Effector memory CD4-positive, alpha-beta T cell (primary cell): Measurements from ENCODE around the gene FLYWCH2.
A peak's percentile ranks its signal among the peaks of the same experiment; 100 is the strongest.

ENCODE experiments used
- DNase-seq, 3 donors: peaks; one replicate each; pipeline ENCODE4 v3.0.0-alpha.2; 2020
- H3K27ac ChIP-seq: 2 replicates; pipeline ENCODE4 v1.7.0; 2013; ENCODE audit warnings: mild to moderate bottlenecking, low read length, moderate library complexity; ENCODE audit not compliant: insufficient read depth, poor library complexity, severe bottlenecking
- H3K27me3 ChIP-seq: replicated peaks from 2 replicates; pipeline ENCODE4 v1.7.0; 2013; ENCODE audit warnings: mild to moderate bottlenecking, low read length; ENCODE audit not compliant: insufficient read depth, control insufficient read depth, poor library complexity, severe bottlenecking
- H3K36me3 ChIP-seq: 2 replicates; pipeline ENCODE4 v1.7.0; 2013; ENCODE audit warnings: mild to moderate bottlenecking, low read length, moderate library complexity; ENCODE audit not compliant: control insufficient read depth, insufficient read depth
- H3K4me1 ChIP-seq: 2 replicates; pipeline ENCODE4 v1.7.0; 2013; ENCODE audit warnings: low read length, mild to moderate bottlenecking; ENCODE audit not compliant: control insufficient read depth, insufficient read depth, poor library complexity, severe bottlenecking
- H3K4me3 ChIP-seq: 2 replicates; pipeline ENCODE4 v1.7.0; 2013; ENCODE audit warnings: low read length, low read depth, mild to moderate bottlenecking; ENCODE audit not compliant: insufficient read depth, poor library complexity, severe bottlenecking
- H3K9me3 ChIP-seq: 2 replicates; pipeline ENCODE4 v1.7.0; 2013; ENCODE audit warnings: mild to moderate bottlenecking, low read length, moderate library complexity; ENCODE audit not compliant: control insufficient read depth

FLYWCH2 gene

DNA sequence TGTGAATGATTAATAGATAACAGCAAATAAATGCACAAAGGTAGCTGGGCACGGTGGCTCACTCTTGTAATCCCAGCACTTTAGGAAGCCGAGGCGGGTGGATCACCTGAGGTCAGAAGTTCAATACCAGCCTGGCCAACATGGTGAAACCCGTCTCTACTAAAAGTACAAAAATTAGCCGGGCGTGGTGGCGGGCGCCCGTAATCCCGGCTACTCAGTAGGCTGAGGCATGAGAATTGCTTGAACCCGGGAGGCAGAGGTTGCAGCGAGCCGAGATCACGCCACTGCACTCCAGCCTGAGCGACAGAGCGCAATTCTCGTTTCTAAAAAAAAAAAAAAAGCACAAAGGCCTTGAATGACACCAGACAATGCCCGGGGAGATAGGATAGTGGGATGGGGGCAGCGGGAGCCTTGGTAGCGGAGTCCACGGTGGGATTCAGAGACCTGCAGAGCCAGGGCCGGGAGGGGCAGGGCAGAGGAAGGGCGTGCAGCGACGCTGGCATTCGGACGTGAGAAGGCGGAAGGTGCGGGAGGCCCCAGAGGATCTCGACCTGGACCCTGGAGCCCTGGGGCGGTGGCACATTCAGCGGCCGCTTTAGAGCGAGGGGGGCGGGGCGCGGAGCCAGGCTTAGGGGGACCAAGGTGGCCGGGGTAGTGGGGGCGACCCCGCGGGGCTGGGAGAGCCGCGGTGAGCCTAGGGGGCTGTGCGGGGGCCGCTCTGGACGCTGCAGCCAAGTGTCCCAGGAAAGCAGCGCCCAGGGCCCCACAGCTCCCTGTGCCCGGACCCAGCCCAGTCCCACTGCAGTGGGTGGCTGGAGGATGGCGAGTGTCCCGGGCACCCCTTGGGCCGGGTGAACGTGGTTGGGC is 999 bp upstream of the FLYWCH2 start:
- no peaks in the 10 kb centered on the region for H3K27me3 ChIP-seq
- H3K4me1 ChIP-seq = peaks cover 17% of the 10 kb centered on the region
- no peaks in the 10 kb centered on the region for H3K9me3 ChIP-seq
- no peaks in the 10 kb centered on the region for H3K36me3 ChIP-seq
- H3K4me3 ChIP-seq = peak overlapping the region; percentile 87
- peak in 2 of 3 donors; percentile 20 to 28 for DNase-seq
- peak overlapping the region; percentile 86 for H3K27ac ChIP-seq

DNA sequence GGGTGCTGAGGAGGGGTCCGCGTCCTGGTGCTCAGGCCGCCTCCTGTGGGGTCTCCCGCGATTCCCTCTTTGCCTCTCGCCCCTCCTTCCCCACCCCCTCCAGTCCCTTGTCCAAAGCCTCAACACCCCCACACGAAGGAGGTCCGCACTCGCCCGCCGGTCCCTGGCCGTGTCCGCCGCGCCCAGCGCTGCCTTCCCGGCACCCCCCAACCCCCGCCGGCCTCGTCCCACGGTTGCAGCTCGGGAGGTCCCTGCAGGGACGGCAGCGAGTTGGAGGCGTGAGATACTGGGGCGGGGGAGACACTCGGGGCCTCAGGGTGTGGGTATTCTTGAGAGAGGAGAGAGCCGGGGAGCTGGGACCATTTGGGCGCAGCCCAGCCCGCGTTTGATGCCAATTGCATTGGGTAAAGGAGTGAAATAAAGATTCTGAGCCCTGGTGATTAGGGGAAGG is 468 bp downstream of the FLYWCH2 start:
- DNase-seq = no peak
- H3K4me1 ChIP-seq = peaks cover 17% of the 10 kb centered on the region
- H3K9me3 ChIP-seq = no peaks in the 10 kb centered on the region
- peak overlapping the region; percentile 86 for H3K27ac ChIP-seq
- H3K4me3 ChIP-seq = peak overlapping the region; percentile 87
- no peaks in the 10 kb centered on the region for H3K27me3 ChIP-seq
- no peaks in the 10 kb centered on the region for H3K36me3 ChIP-seq

DNA sequence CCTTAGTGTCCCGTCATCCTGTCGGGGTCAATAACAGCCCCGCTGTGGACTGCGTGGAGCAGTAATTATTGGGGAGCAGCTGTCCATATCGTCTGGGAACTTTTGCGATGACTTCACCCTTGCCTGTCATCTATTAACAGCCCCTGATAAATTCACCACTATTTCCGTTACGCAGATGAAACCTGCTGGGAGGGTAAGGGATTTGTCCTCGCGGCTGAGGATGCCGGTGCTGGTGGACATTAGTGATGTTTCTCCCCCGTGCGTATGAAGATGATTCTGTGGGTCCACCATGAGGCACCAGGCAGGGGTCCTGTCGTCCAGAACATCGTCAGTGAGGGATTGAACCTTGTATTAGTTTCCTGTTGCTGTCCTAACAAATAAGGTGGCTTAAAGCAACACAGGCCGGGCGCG is 1.0 kb downstream of the FLYWCH2 start:
- Histone ChIP-seq H3K27me3 (no peaks in the 10 kb centered on the region), H3K27ac (peak overlapping the region; percentile 86), H3K9me3 (no peaks in the 10 kb centered on the region), H3K4me3 (no peak overlapping the region), H3K36me3 (no peaks in the 10 kb centered on the region), H3K4me1 (peaks cover 17% of the 10 kb centered on the region)
- no peak for DNase-seq

DNA sequence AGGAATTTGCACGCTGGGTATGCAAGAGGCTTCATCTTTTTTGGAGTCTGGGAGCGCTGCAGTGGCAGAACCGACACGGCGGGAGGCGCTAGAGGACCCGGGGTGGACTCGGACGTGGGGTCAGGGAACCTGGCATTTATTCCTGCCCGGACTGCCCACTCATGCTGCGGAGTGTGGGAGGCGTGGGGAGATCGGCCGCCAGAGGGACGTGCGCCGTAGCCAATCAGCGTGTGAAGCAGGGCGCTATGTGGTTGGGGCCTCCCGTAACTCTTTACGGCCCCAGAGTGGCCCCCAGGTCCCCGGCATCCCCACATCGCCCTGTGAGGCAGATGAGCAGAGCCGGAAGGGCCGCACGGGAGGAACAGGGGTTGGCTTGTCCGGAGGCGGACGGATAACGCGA is 11.2 kb downstream of the FLYWCH2 start:
- DNase-seq = no peak
- Histone ChIP-seq H3K4me3 (no peak overlapping the region), H3K36me3 (no peaks in the 10 kb centered on the region), H3K27ac (no peak overlapping the region), H3K9me3 (no peaks in the 10 kb centered on the region), H3K4me1 (no peaks in the 10 kb centered on the region), H3K27me3 (no peaks in the 10 kb centered on the region)

DNA sequence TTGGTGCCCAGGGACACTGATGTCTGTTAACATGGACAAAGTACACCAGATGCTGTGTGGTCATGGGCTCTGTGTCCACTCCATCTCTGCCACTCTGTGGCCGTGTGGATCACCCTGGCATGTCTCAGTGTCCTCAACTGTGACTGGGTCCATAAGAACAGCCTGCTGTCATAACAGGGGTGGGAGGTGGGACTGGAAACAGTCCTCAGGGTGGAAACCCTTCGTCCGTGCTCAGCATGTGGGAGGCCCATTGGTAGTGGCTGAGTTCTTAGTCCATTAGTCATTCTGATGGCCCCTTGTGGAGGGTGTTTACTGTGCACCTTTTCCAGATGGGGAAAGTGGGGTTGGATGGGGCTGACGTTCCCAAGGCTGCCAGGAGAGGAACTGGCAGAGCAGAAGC is 12.8 kb downstream of the FLYWCH2 start:
- H3K27ac ChIP-seq = no peak overlapping the region
- DNase-seq = no peak
- no peak overlapping the region for H3K4me3 ChIP-seq

DNA sequence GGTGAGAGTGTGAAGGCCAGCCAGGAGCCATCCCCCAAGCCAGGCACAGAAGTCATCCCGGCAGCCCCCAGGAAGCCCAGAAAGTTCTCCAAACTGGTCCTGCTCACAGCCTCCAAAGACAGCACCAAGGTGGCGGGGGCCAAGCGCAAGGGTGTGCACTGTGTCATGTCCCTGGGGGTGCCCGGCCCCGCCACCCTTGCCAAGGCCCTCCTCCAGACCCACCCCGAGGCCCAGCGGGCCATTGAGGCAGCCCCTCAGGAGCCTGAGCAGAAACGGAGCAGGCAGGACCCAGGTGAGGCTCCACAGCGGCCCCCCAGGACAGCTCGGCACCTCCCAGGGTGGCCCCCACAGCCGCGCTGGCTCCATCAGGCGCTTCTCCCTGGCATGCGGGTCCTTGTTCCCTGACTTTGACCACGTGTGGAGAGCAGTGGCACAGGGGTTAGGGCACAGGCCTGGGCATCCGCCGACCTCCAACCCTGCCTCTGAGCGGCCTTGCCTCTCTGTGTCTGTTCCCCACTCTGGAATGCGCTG is 13.5 kb downstream of the FLYWCH2 start:
- no peaks in the 10 kb centered on the region for H3K36me3 ChIP-seq
- H3K4me1 ChIP-seq = no peaks in the 10 kb centered on the region
- no peak for DNase-seq
- H3K4me3 ChIP-seq = no peak overlapping the region
- no peaks in the 10 kb centered on the region for H3K9me3 ChIP-seq
- H3K27me3 ChIP-seq = no peaks in the 10 kb centered on the region
- H3K27ac ChIP-seq = no peak overlapping the region

More for the DNA sequence above, 12.8 kb downstream of the FLYWCH2 start:
- H3K36me3 ChIP-seq = no peaks in the 10 kb centered on the region
- H3K9me3 ChIP-seq = no peaks in the 10 kb centered on the region
- H3K4me1 ChIP-seq = no peaks in the 10 kb centered on the region
- H3K27me3 ChIP-seq = no peaks in the 10 kb centered on the region

DNA sequence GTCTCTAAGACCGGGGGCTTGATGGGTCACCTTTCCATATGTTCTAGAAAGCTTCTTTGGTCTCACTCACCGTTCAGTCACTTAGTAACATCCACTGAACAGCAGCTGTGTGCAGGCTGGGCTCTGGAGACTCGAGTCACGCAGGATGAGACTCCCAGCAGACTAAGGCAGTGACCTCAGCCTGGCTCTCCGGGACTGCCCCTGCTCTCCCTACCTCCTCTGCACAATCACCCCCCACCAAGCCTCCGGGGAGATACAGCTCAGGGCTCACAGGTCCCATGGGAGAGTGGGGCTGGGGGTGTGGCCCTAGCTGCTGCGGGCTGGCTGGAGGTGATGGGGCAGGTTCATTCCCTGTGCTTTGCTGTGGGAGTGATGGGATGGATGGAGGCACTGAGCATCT is 14.1 kb downstream of the FLYWCH2 start:
- Histone ChIP-seq H3K9me3 (no peaks in the 10 kb centered on the region), H3K36me3 (no peaks in the 10 kb centered on the region), H3K4me1 (no peaks in the 10 kb centered on the region), H3K27ac (no peak overlapping the region), H3K27me3 (no peaks in the 10 kb centered on the region), H3K4me3 (no peak overlapping the region)
- no peak for DNase-seq

DNA sequence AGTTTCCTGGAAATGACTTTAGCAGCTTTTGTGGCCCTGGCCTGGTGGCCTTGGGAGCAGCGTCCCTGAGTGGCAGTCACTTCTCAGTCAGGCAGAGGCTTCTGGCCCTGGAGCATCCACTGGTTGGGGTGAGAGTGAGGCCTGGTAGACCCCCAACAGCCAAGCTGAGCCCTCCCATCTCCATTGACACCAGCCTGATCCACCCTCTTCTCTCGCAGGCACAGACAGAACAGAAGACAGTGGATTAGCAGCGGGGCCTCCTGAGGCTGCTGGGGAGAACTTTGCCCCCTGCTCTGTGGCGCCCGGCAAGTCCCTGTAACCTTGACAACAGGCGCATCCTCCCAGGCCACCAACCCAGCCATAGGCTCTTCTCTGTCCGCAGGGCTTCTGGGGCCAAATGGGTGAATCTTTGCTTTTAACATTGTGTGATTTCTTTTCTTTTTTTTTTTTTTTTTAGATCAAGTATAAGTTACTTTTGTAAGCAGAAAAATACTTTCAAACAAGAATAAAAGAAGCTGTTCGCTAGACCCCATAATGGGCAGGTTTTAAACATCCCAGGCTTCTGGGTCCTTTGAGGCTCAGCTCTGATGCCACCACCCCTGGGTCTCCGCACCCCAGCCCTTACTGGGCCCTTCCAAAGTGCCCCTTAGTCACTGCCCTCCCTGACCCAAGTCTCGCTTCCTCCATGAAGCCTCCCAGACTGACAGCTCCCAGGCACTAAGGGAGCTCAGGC is 16.0 kb downstream of the FLYWCH2 start:
- Histone ChIP-seq H3K9me3 (no peaks in the 10 kb centered on the region), H3K27me3 (no peaks in the 10 kb centered on the region), H3K27ac (no peak overlapping the region), H3K4me1 (peaks cover 2% of the 10 kb centered on the region), H3K36me3 (no peaks in the 10 kb centered on the region), H3K4me3 (no peak overlapping the region)
- no peak for DNase-seq

DNA sequence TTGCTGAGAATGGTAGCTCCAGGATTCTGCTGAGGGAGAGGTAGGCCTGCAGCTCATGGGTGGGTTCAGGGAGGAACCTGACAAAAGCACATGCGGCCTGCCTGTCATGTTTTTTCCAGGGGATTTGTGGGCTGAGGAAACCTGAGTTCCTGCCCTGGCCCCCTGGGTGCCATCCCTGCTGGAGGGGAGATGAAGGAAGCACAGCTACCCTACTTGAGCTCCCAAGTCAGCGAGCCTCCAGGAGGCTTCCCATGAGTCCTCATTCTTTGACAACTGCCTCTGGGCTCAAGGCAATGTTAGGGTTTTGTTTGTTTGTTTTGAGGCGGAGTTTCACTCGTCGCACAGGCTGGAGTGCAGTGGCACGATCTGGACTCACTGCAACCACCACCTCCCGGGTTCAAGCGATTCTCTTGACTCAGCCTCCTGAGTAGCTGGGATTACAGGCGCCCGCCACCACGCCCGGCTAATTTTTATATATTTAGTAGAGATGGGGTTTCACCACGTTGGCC is 16.6 kb downstream of the FLYWCH2 start:
- no peak for DNase-seq
- peaks cover 4% of the 10 kb centered on the region for H3K4me1 ChIP-seq
- no peaks in the 10 kb centered on the region for H3K36me3 ChIP-seq
- no peak overlapping the region for H3K27ac ChIP-seq
- no peaks in the 10 kb centered on the region for H3K9me3 ChIP-seq
- H3K4me3 ChIP-seq = no peak overlapping the region
- H3K27me3 ChIP-seq = no peaks in the 10 kb centered on the region
